Activated B cell treated with CpG ODN at 0.5 μM for 24 hours (primary cell): Measurements from ENCODE around the gene PDE3A. TPM values are rescaled to one million over a fixed set of nuclear protein-coding genes. Genes with fewer than 3 reads are reported as not detected.

ENCODE experiments used
- ATAC-seq: fragments of 200-7000 bp; cut with Tn5 transposase; one replicate; pipeline ENCODE4 v1.10.0; 2021; ENCODE audit warnings: low read depth, mild to moderate bottlenecking, moderate library complexity
- CTCF ChIA-PET: fragments of 350-600 bp; sonication (Branson Sonifier 250); formaldehyde crosslinking; loops from one replicate; lab custom pipeline; 2021; ENCODE audit warnings: antibody characterized with exemption; lab: Charles Lee
- POLR2A ChIA-PET: fragments of 350-600 bp; sonication (Branson Sonifier 250); formaldehyde crosslinking; loops from one replicate; lab custom pipeline; 2021; ENCODE audit warnings: antibody characterized with exemption; lab: Charles Lee
- DNase-seq: peaks from one replicate; pipeline ENCODE4 v3.0.0; 2022
- H3K27ac Mint-ChIP-seq: one replicate; pipeline ENCODE4 v1.8.0; 2020; ENCODE audit warnings: mixed read lengths
- H3K27me3 Mint-ChIP-seq: one replicate; pipeline ENCODE4 v1.8.0; 2021; ENCODE audit warnings: mixed read lengths
- H3K36me3 Mint-ChIP-seq: one replicate; pipeline ENCODE4 v1.8.0; 2021; ENCODE audit warnings: low read depth, mixed read lengths
- H3K4me1 Mint-ChIP-seq: one replicate; pipeline ENCODE4 v1.8.0; 2021; ENCODE audit warnings: mixed read lengths
- H3K4me3 Mint-ChIP-seq: one replicate; pipeline ENCODE4 v1.8.0; 2020; ENCODE audit warnings: mild to moderate bottlenecking, mixed read lengths
- H3K9me3 Mint-ChIP-seq: one replicate; pipeline ENCODE4 v1.8.0; 2020; ENCODE audit warnings: mixed read lengths
- intact Hi-C: fragments of 100-400 bp; cut with micrococcal nuclease; formaldehyde crosslinking; loops from one replicate; pipeline ENCODE4 v1.15.1; 2024
- total RNA-seq: library from RNA; stranded (reverse); gene quantifications from 2 replicates; pipeline ENCODE4 v1.2.3, GENCODE V29; 2022
- TF ChIP-seq, protein P1 (sequence below): fragments of 200-600 bp; IDR thresholded peaks from one replicate; pipeline ENCODE4 v1.8.0; 2022; ENCODE audit warnings: antibody characterized with exemption, mild to moderate bottlenecking

PDE3A gene
- total RNA-seq, 1 donor from 2014 or later = not detected

DNA sequence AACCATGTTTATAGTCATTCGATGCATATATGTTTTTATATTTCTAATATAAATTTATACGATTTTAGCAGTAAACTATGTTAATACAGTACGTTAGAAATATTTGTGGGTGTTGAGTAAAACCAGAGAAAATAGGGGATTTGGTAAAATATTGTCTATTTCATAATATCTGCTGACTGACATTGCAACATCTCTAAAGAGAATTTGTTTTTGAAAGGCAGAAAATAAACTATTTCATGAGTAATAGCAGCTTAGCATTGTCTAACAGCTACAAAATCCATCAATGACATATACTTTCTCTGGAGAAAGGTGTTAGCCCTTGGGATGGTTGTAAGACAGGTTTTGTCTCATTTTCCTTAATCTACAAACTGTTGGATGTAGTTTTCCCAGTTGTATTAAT lies 144.9 kb downstream of the PDE3A start:
- Mint-ChIP-seq H3K36me3 (no peaks in the 10 kb centered on the region), H3K27ac (no peak overlapping the region), H3K4me1 (no peaks in the 10 kb centered on the region), H3K27me3 (no peaks in the 10 kb centered on the region), H3K9me3 (no peaks in the 10 kb centered on the region), H3K4me3 (no peak overlapping the region)
- ATAC-seq (no peak), DNase-seq (no peak)
- intact Hi-C loops = no loop called here
- POLR2A ChIA-PET = no interaction called here
- CTCF ChIA-PET = no interaction called here
- TF ChIP-seq, protein P1, sequence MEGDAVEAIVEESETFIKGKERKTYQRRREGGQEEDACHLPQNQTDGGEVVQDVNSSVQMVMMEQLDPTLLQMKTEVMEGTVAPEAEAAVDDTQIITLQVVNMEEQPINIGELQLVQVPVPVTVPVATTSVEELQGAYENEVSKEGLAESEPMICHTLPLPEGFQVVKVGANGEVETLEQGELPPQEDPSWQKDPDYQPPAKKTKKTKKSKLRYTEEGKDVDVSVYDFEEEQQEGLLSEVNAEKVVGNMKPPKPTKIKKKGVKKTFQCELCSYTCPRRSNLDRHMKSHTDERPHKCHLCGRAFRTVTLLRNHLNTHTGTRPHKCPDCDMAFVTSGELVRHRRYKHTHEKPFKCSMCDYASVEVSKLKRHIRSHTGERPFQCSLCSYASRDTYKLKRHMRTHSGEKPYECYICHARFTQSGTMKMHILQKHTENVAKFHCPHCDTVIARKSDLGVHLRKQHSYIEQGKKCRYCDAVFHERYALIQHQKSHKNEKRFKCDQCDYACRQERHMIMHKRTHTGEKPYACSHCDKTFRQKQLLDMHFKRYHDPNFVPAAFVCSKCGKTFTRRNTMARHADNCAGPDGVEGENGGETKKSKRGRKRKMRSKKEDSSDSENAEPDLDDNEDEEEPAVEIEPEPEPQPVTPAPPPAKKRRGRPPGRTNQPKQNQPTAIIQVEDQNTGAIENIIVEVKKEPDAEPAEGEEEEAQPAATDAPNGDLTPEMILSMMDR = no peak

- DNase-seq (no peak), ATAC-seq (no peak)
- ChIA-PET CTCF (no interaction called here), POLR2A (no interaction called here)
- Mint-ChIP-seq H3K4me1 (no peaks in the 10 kb centered on the region), H3K36me3 (no peaks in the 10 kb centered on the region), H3K27ac (no peak overlapping the region), H3K27me3 (no peaks in the 10 kb centered on the region), H3K4me3 (no peak overlapping the region), H3K9me3 (no peaks in the 10 kb centered on the region)
- intact Hi-C loops = no loop called here
- TF ChIP-seq, protein P1 = no peak
Observed at GRCh38 chr12:20514598-20514997, 146.3 kb downstream of the PDE3A start.

DNA sequence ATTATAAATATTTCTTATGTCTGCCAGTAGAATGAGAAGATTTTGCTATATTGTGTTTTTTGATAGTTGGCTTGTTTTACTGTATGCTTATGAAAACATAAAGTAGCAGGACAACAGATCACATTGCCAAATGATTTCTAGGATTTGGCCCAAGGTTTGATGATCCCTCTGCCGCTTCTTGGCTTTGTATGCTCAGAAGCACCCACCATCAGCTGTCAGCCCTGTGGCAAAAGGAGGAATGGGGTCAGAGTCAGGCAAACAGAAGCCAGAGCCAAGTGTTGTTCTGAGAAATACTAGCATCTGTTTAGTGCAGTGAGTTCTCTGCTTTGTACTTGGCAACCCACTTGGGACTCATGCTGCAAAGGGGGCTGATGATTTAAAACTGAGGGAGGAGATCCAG lies 152.2 kb downstream of the PDE3A start:
- POLR2A ChIA-PET = no interaction called here
- Mint-ChIP-seq H3K4me3 (no peak overlapping the region), H3K36me3 (no peaks in the 10 kb centered on the region), H3K4me1 (no peaks in the 10 kb centered on the region), H3K27ac (no peak overlapping the region), H3K9me3 (no peaks in the 10 kb centered on the region), H3K27me3 (no peaks in the 10 kb centered on the region)
- DNase-seq = no peak
- TF ChIP-seq, protein P1 = no peak
- CTCF ChIA-PET = no interaction called here
- no peak for ATAC-seq
- intact Hi-C loops = no loop called here

DNA sequence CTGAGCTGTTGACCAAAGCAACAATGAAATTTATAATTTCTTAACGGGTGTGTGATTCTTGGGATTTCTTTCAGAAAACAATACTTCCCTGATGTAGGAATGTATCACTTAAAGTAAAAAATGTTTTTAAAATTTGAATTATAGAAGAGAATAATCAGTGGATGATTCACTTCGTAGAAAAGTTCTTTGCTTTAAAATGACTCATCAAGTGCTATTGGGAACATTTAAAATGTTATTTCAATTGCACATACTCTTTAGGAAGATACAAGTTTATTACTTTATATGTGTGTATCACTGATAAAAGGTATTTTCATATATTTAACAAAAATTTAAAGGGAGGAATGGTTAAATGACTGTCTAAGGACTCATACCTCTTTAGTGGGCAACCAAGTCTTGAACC lies 155.3 kb downstream of the PDE3A start:
- no peak overlapping the region for H3K4me3 Mint-ChIP-seq
- intact Hi-C loops = no loop called here
- CTCF ChIA-PET = no interaction called here

GRCh38 chr12:20524113-20524512 lies 155.8 kb downstream of the PDE3A start:
- no peaks in the 10 kb centered on the region for H3K4me1 Mint-ChIP-seq

More for the DNA sequence above, 155.3 kb downstream of the PDE3A start:
- TF ChIP-seq, protein P1 = no peak
- H3K27me3 Mint-ChIP-seq = no peaks in the 10 kb centered on the region
- POLR2A ChIA-PET = no interaction called here
- DNase-seq = no peak
- H3K4me1 Mint-ChIP-seq = no peaks in the 10 kb centered on the region
- H3K9me3 Mint-ChIP-seq = no peaks in the 10 kb centered on the region
- no peaks in the 10 kb centered on the region for H3K36me3 Mint-ChIP-seq
- ATAC-seq = no peak
- H3K27ac Mint-ChIP-seq = no peak overlapping the region

More at GRCh38 chr12:20524113-20524512, 155.8 kb downstream of the PDE3A start:
- Mint-ChIP-seq H3K9me3 (no peaks in the 10 kb centered on the region), H3K36me3 (no peaks in the 10 kb centered on the region), H3K27me3 (no peaks in the 10 kb centered on the region), H3K4me3 (no peak overlapping the region), H3K27ac (no peak overlapping the region)
- intact Hi-C loops = no loop called here
- ChIA-PET POLR2A (no interaction called here), CTCF (no interaction called here)
- TF ChIP-seq, protein P1 = no peak
- DNase-seq (no peak), ATAC-seq (no peak)
